T-helper 1 cell treated with Interleukin-12 subunit alpha and Interleukin-12 subunit beta and Interleukin-4 antibody, amounts not matched to agents 30 μg/mL and 1 μg/mL, for 36 hours (primary cell): Measurements from ENCODE around the gene SLC31A1.
"Not testable (repeated sequence)": the region's sequence is repeated elsewhere in the genome, so short reads cannot be mapped to it uniquely, and the experiment has no call there.

Experiments
- H3K27ac Mint-ChIP-seq: one replicate; pipeline ENCODE4 v1.8.0; 2021; ENCODE audit warnings: mild to moderate bottlenecking, mixed read lengths
- H3K27me3 Mint-ChIP-seq: one replicate; pipeline ENCODE4 v1.8.0; 2021; ENCODE audit warnings: low read depth, mixed read lengths
- H3K36me3 Mint-ChIP-seq: one replicate; pipeline ENCODE4 v1.8.0; 2021; ENCODE audit warnings: low read depth, mixed read lengths
- H3K4me1 Mint-ChIP-seq: one replicate; pipeline ENCODE4 v1.8.0; 2021; ENCODE audit warnings: low read depth, mixed read lengths
- H3K4me3 Mint-ChIP-seq: one replicate; pipeline ENCODE4 v1.8.0; 2021; ENCODE audit warnings: mild to moderate bottlenecking, moderate library complexity, mixed read lengths
- H3K9me3 Mint-ChIP-seq: one replicate; pipeline ENCODE4 v1.8.0; 2021; ENCODE audit warnings: mixed read lengths

The SLC31A1 gene

GRCh38 chr9:113205432-113205831 is 15.9 kb upstream of the SLC31A1 start:
- peaks cover 48% of the 10 kb centered on the region for H3K36me3 Mint-ChIP-seq
- no peaks in the 10 kb centered on the region for H3K27me3 Mint-ChIP-seq
- no peak overlapping the region for H3K27ac Mint-ChIP-seq
- H3K9me3 Mint-ChIP-seq = no peaks in the 10 kb centered on the region
- no peak overlapping the region for H3K4me3 Mint-ChIP-seq
- peaks cover 5% of the 10 kb centered on the region for H3K4me1 Mint-ChIP-seq

DNA sequence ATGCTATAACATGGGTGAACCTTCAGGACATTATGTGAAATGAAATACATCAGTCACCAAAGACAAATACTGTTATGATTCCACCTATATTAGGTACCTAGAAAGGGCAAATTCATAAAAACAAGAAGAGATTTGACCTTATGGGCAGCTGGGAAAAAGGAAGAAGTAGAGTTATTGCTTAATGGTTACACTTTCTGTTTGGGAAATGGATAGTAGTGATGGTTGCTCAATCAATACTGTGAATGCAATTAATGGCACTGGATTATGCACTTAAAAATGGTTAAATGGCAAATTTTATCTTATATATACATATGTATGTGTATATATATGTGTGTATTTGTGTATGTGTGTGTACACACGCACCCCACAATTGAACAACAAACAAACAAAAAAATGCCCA is 15.5 kb upstream of the SLC31A1 start:
- Mint-ChIP-seq H3K27ac (no peak overlapping the region), H3K9me3 (no peaks in the 10 kb centered on the region), H3K4me1 (peaks cover 5% of the 10 kb centered on the region), H3K4me3 (no peak overlapping the region), H3K27me3 (no peaks in the 10 kb centered on the region), H3K36me3 (peaks cover 48% of the 10 kb centered on the region)

DNA sequence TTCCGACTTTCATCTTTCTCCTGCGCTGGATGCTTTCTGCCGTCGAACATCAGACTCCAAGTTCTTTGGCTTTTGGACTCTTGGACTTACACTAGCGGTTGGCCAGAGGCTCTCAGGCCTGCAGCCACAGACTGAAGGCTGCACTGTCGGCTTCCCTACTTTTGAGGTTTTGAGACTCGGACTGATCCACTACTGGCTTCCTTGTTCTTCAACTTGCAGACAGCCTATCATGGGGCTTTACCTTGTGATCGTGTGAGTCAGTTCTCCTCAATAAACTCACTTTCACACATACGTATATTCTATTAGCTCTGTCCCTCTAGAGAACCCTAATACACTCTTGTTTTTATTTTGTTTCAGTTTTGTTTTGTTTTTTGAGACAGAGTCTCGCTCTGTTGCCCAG is 10.5 kb upstream of the SLC31A1 start:
- Mint-ChIP-seq H3K4me3 (no peak overlapping the region), H3K27ac (no peak overlapping the region), H3K4me1 (peaks cover 10% of the 10 kb centered on the region), H3K9me3 (no peaks in the 10 kb centered on the region), H3K27me3 (no peaks in the 10 kb centered on the region), H3K36me3 (peaks cover 34% of the 10 kb centered on the region)

GRCh38 chr9:113215132-113215531 is 6.2 kb upstream of the SLC31A1 start:
- Mint-ChIP-seq H3K4me3 (no peak overlapping the region), H3K4me1 (peaks cover 24% of the 10 kb centered on the region), H3K27me3 (no peaks in the 10 kb centered on the region), H3K36me3 (peaks cover 21% of the 10 kb centered on the region), H3K27ac (peak overlapping the region; percentile 12), H3K9me3 (no peaks in the 10 kb centered on the region)

DNA sequence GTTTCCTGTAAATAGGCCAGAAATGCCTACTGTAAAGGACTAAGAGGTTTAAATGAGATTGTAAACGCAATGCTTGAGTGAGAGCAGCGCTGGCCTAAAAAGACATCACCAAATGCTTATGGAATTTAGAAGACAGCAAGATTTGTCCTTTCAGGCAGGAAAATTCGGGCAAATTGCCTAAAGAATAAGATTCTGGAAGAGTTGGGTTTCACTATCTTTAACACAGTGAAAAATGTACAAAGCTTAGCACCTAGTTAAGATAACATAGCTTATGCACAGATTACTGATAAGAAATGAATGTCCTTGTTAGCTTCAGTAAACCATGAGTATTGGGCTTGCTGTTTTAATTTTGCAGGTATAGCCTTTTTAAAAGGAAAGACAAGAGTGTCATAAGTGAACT is 4.9 kb upstream of the SLC31A1 start:
- Mint-ChIP-seq H3K4me1 (peaks cover 28% of the 10 kb centered on the region), H3K4me3 (no peak overlapping the region), H3K36me3 (peaks cover 19% of the 10 kb centered on the region), H3K27me3 (no peaks in the 10 kb centered on the region), H3K27ac (no peak overlapping the region), H3K9me3 (no peaks in the 10 kb centered on the region)

DNA sequence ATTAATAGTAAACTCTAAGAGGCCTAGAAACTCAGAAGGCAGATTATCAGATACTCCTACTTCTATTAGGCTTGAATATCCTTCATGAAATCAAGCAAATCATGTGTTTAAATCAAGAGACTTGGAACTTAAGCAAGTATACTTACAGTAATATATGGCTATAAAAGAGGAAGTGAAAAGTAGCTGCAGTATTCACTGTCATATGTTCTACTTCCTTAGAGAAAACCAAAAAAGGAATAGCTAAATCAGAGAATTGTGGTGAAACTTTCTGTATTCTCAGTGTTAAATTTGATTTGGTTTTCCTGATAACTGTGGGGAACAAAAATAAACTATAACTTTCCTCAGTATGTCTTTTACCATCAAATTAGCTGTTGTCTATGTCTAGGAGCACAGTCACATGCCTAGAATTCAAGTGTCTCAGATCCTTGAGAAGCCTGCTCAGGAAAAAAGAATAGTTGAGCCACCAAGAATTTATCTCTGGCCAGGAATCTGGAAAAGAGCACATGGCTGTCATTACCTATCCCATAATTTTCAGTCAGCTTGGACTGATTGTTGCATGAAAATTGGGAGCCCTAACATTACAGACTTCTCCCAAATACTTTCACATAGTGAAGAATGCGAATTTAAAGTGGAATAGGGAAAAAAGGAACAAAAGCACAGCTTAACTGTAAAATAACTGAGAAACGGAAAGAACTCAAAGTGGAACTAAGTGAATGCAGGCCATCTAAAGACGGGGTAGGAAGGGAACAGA is 2.0 kb upstream of the SLC31A1 start:
- H3K27ac Mint-ChIP-seq = peak overlapping the region; percentile 80
- peaks cover 10% of the 10 kb centered on the region for H3K36me3 Mint-ChIP-seq
- no peaks in the 10 kb centered on the region for H3K9me3 Mint-ChIP-seq
- H3K27me3 Mint-ChIP-seq = no peaks in the 10 kb centered on the region
- H3K4me1 Mint-ChIP-seq = peaks cover 41% of the 10 kb centered on the region
- H3K4me3 Mint-ChIP-seq = peak overlapping the region; percentile 95

- H3K4me1 Mint-ChIP-seq = peaks cover 39% of the 10 kb centered on the region
- no peaks in the 10 kb centered on the region for H3K9me3 Mint-ChIP-seq
- peaks cover 10% of the 10 kb centered on the region for H3K36me3 Mint-ChIP-seq
- no peaks in the 10 kb centered on the region for H3K27me3 Mint-ChIP-seq
- H3K4me3 Mint-ChIP-seq = peak overlapping the region; percentile 95
- H3K27ac Mint-ChIP-seq = peak overlapping the region; percentile 80
Measured at GRCh38 chr9:113219969-113220368, 1.4 kb upstream of the SLC31A1 start.

GRCh38 chr9:113220467-113221002 is 809 bp upstream of the SLC31A1 start:
- Mint-ChIP-seq H3K4me1 (peaks cover 35% of the 10 kb centered on the region), H3K27ac (peak overlapping the region; percentile 80), H3K9me3 (no peaks in the 10 kb centered on the region), H3K27me3 (no peaks in the 10 kb centered on the region), H3K4me3 (peak overlapping the region; percentile 95), H3K36me3 (peaks cover 9% of the 10 kb centered on the region)

DNA sequence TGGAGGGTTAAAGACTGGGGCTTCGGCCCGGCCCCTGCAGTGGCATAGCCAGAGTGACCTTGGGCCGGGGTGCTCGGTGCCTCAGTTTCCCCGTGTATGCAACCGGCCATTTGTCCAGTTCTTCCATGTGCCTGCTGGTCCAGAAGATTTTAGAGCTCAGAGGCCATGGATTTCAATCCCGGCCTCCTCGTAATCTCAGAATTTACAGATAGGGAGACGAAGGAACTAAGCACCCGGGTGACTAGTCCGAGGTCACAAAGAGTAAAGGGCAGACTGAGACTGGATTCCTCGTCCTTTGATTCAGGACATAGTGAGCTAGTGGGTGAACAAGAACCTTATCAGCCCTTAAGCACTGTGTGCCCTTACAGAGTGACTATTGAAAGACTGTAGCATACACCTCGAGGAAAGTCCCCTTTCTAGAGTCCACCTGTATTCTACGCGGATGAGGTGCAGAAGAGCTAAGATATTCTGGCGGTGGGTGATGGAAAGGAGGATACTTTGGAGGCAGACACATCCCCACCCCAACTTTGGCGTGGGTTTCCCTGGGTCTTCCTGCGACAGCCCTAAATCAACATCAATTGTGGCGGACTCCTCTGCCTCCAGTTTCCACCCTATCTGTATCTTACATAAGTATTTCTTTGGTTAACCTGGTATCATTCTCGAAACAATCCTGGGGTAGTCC is 597 bp downstream of the SLC31A1 start:
- Mint-ChIP-seq H3K36me3 (peaks cover 4% of the 10 kb centered on the region), H3K4me3 (peak overlapping the region; percentile 95), H3K9me3 (no peaks in the 10 kb centered on the region), H3K27me3 (no peaks in the 10 kb centered on the region), H3K4me1 (peaks cover 34% of the 10 kb centered on the region), H3K27ac (peak overlapping the region; percentile 80)

- Mint-ChIP-seq H3K9me3 (no peaks in the 10 kb centered on the region), H3K4me3 (peak overlapping the region; percentile 95), H3K4me1 (peaks cover 34% of the 10 kb centered on the region), H3K27me3 (no peaks in the 10 kb centered on the region), H3K36me3 (peaks cover 4% of the 10 kb centered on the region), H3K27ac (peak overlapping the region; percentile 62)
Measured at GRCh38 chr9:113222482-113222841, 1.1 kb downstream of the SLC31A1 start.

- Mint-ChIP-seq H3K27me3 (no peaks in the 10 kb centered on the region), H3K4me1 (peaks cover 33% of the 10 kb centered on the region), H3K9me3 (no peaks in the 10 kb centered on the region), H3K36me3 (peaks cover 3% of the 10 kb centered on the region), H3K4me3 (no peak overlapping the region), H3K27ac (no peak overlapping the region)
Measured at GRCh38 chr9:113223963-113224362, 2.6 kb downstream of the SLC31A1 start.

DNA sequence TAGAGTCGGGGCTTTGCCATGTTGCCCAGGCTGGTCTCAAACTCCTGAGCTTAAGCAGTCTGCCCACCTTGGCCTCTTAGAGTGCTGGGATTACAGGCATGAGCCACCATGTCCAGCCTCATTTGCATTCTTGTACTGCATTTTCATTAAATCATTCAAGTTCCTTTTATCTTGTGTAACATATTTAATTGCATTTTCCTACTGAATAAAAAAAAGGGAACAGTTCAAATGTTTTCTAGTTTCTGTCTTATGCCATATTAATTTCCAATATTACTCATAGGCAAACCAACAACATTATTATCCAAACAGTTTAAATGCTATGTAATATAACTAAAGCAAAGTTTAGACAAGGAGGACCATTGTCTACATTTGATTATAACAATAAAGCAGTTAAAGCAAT is 6.1 kb downstream of the SLC31A1 start:
- H3K36me3 Mint-ChIP-seq = peaks cover 3% of the 10 kb centered on the region
- H3K27ac Mint-ChIP-seq = no peak overlapping the region
- H3K4me3 Mint-ChIP-seq = no peak overlapping the region
- H3K9me3 Mint-ChIP-seq = no peaks in the 10 kb centered on the region
- H3K27me3 Mint-ChIP-seq = no peaks in the 10 kb centered on the region
- H3K4me1 Mint-ChIP-seq = peaks cover 16% of the 10 kb centered on the region

GRCh38 chr9:113228130-113228665 is 6.9 kb downstream of the SLC31A1 start:
- H3K4me1 Mint-ChIP-seq = peaks cover 16% of the 10 kb centered on the region
- no peaks in the 10 kb centered on the region for H3K27me3 Mint-ChIP-seq
- H3K27ac Mint-ChIP-seq = no peak overlapping the region
- H3K36me3 Mint-ChIP-seq = peaks cover 3% of the 10 kb centered on the region
- H3K4me3 Mint-ChIP-seq = no peak overlapping the region
- H3K9me3 Mint-ChIP-seq = no peaks in the 10 kb centered on the region

DNA sequence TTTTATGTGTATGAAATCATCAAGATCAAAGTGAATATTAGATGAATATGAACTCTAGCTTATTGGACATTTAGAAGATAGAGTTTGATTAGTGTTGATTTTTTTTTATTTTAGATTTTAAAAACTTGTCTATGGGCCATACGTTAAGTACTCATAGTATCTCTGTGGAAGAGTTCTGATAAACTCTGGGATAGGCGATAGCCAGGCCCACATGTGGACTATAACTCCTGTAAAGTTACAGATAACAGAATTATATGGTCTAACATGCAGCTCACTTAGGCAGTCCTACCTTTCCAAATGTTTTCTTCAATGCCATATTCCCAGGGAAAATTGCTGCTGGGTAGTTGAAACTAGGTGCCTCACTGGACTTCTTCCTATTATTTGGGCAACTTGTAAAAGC is 10.4 kb downstream of the SLC31A1 start:
- Mint-ChIP-seq H3K27me3 (no peaks in the 10 kb centered on the region), H3K4me1 (peaks cover 21% of the 10 kb centered on the region), H3K27ac (no peak overlapping the region), H3K36me3 (no peaks in the 10 kb centered on the region), H3K9me3 (no peaks in the 10 kb centered on the region), H3K4me3 (no peak overlapping the region)

- not testable (repeated sequence) for H3K27ac Mint-ChIP-seq, H3K36me3 Mint-ChIP-seq, H3K9me3 Mint-ChIP-seq, H3K4me3 Mint-ChIP-seq, H3K27me3 Mint-ChIP-seq
- H3K4me1 Mint-ChIP-seq = peaks cover 23% of the 10 kb centered on the region
Measured at GRCh38 chr9:113235701-113236255, 14.4 kb downstream of the SLC31A1 start.
